HS-27A (cell line): ENCODE measurements around the gene IL1A.

Source experiments
- DNase-seq: peaks from one replicate; pipeline ENCODE4 v3.0.0-alpha.2; 2012; ENCODE audit warnings: low read depth, missing footprints

The IL1A gene

DNA sequence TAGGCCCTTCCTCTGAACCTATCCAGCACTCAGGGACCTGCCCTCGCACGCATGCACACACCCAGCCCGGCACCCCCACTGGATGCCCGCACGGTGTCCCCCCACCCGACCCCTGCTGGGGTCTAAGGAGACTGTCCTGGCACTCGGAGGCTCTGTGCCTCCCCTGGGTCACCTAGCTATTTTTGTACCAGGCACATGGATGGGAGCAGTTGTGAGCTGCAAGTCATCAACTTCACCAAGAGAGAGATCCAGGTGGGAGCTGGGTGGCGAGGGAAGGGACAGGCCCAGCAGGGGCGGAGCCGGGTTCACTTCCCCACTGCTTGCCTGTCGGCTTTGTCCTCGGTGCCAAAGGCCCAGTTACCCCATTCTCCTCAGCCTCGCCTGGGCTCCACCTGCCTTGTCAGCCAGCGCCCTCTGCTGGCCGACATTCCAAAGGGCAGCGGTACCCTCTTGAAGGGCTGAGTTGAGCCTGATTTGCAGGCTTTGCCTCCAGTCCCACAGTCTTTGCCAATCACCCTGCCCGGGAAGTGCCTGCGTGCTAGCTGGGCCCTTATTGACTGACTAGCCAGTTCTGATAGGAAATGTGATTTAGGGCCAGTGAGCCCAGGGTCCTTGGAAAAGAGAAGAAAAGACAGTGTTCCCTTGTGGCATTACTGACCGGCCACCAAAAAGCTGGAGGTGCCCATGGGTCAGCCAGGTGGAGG, 57.7 kb downstream of the IL1A start:
- DNase-seq, result peak; percentile 94

DNA sequence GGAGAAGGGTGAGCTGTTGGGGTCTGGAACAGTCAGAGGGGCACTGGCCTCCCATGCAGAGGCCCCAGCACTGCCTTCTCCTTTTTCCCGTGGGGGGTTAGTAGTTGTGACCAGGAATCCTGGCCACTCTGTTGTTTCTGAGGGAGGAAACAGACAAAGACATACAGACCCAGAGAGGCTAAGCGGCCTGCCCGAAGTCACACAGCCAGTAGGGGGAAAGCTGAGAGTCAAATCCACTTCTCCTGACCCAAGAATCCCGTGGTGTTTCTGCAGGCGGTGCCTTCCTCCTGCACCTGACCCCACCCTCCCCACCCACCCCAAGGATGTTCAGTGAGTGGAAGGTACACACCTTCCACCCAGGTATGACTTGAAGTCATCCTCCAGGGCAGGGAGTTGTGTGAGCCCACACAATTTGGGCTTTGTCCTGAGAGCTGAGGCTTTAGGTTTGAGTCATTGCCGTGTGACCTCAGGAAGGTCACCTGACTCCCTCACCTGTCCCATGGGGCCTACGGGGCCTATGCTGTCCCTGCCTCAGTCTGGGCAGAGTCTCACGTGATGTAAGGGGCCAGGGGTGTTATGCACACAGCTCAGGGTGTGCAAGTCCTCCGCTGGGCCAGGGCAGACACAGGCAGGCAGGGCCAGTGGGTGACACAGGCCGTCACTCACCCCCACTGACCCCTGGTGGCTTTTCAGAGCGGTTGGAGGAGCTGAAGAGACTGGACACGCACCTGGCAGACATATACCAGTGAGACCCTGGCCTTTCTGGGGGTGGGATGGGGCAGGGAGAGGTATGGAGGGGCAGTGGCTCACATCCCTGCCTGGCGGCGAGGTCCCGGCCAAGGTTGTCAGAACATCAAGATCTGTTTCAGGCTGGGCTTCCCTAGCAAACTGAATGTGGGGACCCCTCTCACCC, 58.5 kb downstream of the IL1A start:
- DNase-seq, result no peak

DNA sequence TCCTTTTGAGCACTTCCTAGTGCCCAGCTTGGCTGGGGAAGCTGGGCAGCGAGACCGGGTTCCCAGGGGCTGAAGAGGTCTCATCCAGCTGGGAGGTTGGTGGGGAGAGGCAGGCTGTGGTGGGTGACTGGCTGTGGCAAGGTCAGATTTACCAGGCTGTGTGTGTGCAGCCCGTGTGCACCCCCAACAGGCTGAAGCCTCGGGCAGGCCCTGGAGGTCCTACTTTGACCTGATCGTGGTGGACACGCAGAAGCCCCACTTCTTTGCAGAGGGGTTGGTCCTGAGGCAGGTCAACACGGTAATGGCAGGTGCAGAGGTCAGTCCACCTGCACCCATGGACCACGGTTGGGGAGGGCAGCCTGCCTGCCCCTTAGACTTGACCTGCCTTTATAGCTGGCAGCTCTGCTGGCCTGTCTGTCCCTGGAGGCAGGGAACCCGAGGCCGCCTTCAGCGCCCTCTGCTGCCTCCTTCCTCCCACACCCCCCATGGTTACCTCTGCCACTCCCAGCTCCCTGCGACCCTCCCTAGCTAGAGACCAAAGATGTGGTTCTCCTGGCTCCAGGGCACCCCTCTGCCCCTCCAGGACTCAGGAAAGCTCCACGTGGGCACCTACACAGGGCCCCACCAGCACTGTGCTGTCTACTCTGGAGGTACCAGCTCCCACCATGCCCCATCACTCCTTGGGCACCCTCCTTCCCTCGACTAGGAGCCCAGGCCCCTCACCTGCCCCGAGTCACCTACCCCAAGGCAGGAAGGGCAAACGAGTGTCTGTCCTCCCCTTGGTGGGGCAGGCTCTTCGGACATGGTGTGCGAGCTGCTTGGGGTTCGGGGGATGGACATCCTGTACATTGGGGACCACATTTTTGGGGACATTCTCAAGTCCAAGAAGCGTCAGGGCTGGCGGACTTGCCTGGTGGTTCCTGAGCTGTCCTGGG, 59.4 kb downstream of the IL1A start:
- DNase-seq, result no peak

DNA sequence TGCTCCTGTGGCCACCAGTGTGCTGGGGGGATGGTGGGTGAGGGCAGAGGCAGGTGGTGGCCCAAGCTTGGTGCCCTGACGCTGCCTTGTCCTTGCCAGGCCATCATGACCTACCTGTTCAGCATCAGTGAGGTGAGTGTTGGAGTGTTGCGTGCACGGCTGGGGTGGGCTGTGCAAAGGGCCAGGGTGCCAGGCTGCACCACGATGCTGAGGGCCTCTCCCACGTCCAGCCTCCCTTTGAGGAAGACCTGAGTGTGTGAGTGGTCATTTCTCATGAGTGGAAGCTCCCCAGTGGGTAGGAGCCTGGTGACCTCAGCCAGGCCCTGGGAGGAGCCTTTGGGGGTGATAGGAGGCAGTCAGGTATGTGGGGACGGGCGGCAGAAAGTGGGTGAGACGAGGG, 60.3 kb downstream of the IL1A start:
- DNase-seq, result no peak
